ENCODE measurements around the gene SKI.

Gene SKI
- total RNA-seq, result 141 to 549 reads per million in 2 donors

DNA sequence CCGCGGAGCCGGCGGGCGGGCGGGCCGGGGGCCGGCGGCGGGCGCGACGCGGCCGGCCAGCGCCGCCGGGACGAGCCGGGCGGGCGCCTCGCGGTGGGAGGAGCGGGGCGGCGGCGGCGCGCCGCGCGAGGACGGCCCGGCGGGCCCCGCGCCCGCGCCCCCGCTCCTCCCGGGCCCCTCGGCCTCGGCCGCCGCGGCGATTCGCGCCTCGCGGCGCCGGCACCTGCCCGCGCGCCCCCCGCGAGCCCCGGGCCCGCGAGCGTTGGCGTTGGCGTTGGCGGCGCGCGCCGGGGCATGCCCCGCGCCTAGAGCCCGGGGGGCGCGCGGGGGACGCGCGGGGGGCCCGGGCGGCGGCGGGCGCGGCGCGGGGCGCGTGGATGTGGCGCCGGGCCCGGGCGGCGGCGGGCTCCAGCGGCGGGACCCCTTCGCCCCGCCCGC is at the start of gene SKI:
Gene SKI, plus strand, starts transcription at position 163 of the 438 bp plus-strand sequence. CDS start 448 bp downstream, outside the sequence.
- no peak for DNase-seq

DNA sequence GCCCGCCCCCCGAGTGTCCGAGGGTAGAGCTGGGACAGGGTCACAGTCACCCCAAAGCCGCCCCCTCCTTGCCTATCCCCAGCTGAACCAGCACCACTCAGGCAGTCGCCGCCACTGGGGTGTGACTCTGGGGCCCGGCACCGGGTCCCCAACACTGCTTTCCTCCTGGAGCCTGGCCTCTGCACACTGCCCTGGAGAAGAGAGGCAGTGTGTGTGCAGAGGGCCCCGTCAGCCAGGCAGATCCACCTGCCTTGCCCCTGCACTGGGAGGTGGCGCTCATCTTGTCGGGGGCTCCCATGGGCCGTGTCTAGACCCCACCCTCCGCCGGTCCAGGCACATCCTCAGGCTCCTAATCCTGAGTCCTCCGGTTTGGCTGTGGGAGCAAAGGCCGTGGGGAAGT is 49.2 kb upstream of the SKI start:
- no peak for DNase-seq

DNA sequence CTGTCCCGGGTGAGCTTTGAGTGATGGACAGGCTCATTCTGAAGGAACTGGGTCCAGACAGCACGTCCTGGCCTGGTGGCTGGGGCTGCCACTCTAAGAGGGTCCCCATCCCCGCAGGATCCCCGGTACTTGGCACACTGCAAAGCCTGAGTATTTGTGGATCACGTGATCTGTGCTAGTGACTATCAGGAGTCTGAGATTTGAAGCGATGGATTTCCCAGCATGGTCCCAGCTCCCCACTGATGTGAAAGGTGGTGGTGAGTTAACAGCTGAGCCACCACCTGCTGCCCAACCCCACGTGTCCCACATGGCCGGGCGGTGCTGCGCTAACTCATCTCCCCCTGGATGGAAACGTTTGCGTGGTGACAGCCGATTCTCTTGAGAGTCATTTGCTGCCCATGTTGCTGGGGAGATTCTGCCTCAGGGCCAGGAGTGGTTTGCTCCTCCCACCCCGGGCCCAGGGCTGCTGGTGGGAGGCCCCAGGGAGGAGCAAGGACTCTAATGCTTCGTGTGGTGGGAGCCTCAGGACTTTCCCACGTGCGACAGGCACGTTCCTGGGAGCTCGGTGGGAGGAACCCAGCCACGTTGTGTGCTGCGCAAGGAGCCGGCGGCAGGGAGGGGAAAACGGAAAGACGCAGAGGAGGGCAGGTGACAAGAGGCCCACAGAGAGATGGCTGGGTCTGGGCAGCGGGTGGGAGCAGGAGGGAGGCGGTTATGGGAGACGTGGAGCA is 48.7 kb upstream of the SKI start:
- no peak for DNase-seq

DNA sequence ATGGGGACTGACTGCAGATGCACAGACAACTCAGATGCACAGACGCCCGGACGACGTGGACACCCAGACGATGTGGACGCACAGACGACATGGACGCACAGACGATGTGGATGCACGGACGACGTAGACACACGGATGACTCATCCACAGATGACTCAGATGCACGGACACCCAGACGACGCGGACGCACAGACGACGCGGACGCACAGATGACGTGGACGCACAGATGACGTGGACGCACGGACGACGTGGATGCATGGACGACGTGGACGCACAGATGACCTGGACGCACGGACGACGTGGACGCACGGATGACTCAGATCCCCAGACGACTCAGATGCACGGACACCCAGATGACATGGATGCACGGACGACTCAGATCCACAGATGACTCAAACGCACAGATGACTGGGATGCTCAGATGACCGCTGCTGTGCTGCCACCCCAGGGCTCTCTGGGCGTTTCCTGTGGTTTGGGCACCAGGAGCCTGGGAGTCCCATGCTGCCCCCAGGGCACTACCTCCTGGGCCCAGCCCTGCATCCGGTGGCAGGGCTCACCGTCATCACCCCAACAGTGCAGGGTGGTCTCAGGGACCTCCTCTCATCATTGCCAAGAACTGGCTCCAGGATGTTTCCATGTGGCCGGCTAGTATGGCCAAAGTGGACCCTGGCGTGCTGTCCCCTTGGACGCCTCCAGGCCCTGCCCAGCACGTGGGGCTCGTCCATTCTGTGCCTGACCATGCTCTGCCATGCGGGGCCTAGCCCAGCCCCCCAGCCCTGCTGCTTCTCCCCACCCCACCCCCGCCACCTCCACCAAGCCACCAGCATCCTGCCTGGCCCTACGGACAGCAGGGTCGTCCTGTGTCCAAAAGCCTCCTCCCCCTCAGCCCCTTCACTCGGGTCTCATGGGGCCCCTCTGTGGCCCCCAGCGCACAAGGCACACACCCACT is 47.5 kb upstream of the SKI start:
- DNase-seq, result no peak

DNA sequence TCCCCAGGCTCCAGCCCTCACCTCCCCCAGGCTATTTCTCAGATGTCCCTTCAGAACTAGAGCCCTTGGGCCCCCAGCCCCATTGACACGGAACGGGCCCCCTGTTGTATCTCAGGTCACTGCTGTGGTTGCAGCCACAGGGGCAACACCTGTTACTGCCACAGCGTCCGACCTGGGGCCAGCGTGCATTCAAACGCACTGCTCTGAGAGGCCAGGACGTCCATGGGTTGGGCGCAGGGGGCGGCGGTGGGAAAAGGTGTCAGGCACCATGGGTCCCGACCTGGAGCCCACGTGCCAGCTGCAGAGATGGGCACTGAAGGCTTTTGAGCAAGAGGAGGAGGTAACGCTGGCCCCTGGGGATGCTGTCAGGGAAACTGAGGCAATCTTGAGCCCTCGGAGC is 46.8 kb upstream of the SKI start:
- DNase-seq, result no peak

DNA sequence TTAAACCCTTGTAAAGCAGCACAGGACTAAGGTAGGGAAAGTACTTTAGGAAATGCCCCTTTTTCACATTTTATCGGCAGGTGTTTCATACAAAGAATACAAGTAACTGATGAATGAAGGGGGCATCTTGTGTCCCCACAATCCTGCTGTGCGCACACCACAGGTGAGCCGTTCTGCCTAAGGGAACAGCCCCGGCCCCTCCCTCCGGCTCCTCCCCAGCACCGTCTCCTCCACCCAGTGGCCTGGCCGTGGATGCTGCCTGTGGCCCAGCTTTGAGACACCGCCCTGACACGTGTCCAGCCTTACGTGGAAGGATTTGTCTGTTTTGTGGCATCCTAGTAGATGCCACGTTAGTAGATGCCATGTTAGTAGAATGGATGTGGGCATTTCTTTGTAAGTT is 46.4 kb upstream of the SKI start:
- DNase-seq, result no peak

DNA sequence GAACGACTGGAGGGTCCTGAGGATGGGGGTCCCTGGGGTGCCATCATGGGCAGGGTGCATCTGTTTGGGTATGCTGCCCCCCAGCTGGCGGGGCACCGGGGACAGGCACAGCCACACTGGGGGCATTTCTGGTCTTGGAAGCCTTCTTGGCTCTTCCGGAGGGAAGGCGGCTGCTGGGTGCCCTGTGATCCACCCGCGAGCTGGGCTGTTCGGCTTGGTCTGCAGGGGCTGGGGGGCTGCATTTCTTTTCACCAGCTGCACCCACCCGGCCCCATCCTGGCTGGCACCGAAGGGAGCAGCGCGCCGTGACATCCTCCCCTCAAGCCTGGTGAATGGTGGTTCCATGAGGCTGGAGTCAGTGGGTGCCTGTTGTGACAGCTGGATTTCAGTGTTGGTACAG is 45.7 kb upstream of the SKI start:
- no peak for DNase-seq

DNA sequence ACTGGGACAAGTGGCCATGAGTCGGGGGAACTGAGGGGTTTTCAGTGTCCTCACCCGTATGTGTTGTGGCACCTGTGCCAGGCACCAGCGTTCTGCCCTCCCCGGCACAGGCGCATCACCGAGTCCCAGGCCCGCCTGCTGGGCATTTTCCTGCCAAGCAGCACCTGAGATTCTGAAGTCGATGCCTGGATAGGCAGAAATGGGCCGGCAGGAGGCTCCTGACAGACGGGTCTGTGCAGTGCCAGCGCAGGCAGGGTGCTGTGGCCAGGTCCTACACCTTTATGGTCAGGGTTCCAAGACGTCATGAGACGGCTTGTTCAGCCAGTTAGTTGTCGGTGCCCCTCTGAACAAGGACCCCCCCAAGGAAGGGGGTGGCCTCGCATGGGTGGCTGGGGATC is 44.2 kb upstream of the SKI start:
- DNase-seq, result no peak

DNA sequence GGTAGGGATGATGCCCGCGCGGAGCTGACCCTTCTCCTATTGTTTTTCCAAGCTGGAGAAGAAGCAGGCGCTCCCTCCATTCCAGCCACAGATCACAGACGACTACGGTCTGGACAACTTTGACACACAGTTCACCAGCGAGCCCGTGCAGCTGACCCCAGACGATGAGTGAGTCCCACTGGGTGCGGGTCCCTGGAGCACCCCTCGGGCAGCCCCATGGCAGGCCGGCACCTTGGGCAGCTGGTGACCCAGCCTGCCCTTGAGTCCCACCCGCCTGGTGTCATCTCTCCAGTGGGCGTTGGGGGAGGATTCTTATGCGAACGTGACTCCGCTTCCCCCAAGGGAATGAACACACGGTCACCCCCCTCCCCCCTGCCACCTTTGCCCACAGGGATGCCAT is 43.6 kb upstream of the SKI start:
- DNase-seq, result no peak

DNA sequence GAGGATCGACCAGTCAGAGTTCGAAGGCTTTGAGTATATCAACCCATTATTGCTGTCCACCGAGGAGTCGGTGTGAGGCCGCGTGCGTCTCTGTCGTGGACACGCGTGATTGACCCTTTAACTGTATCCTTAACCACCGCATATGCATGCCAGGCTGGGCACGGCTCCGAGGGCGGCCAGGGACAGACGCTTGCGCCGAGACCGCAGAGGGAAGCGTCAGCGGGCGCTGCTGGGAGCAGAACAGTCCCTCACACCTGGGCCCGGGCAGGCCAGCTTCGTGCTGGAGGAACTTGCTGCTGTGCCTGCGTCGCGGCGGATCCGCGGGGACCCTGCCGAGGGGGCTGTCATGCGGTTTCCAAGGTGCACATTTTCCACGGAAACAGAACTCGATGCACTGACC is 43.2 kb upstream of the SKI start:
- DNase-seq, result no peak

DNA sequence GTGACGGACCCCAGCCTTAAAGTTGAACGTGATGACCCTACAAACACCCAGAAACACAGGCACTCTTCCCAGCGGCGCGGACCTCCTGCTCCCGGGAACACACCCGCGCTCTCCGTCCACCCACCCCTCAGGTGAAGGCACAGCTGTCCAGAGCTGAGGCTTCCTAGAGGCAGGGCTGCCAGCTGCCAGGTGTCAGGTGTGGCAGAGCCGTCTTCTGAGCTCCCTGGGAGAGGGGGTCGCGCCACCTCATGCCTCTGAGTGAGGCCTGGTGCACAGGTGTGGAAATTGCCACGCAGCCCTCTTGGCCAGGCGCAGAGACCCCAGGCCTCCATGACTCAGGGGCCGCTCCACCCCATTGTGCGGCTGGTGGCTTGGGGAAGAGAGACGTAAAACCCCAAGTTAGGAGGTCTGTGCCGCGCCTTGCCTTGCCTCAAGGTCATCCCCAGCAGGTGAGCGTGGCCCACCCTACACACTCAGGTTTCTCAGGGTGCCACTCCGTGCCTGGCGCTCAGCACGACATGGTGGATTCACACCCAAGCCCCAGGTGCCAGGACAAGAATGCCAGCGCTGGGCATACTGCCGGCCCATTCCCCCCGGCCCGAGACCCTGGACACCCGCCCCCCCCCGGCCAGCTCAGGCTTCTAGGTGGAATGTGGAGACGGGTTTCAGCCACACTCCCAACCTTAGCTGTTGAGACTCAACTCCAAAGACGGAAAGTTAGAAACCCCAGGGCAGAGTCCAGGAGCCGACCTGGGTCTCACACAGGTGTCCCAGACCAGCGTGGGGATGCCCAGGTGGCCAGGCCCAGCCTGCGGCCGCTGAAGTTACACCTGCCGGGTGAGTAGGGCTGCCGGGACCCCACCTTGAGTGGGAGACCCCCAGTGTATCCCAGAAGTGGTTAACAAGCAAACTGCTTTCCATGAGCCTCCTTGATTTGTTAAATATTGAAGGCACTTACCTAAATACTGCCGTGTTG is 42.0 kb upstream of the SKI start:
- no peak for DNase-seq

DNA sequence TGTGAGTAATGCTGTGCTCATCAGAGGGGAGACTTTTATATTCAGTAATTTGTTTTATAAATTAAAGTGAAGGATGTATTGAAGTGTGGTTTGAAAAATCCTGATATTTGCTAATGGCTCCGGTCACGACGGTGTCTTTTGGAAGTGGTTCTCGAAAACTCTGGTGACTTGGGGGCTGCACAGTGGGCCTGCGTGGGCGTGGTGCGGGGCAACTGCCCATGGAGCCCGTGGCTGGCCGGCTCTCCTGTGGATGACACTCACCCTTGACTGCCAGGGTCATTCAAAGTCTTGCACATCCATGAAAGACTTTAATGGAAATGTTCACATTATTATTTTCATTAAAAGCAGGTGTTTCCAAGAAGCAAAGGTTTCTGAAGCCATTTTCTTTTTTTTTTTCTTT is 41.2 kb upstream of the SKI start:
- DNase-seq, result no peak

DNA sequence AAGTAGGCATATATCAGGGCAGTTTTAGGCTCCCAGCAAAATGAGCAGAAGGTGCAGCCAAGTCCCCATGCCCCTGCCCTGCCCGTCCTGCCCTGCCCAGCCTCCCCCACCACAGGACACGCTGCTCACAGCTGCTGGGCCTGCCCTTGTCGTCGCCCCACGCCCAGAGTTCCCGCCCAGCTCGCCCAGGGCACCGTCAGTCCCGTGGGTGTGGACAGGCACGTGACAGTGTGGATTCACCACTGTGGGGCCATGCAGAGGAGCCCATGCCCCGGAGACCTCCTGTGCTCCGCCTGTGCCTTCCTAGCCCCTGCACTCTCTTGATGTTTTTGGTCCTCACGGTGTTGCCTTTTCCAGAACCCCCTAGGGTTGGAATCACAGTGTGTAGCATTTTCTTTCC is 40.5 kb upstream of the SKI start:
- DNase-seq, result no peak

DNA sequence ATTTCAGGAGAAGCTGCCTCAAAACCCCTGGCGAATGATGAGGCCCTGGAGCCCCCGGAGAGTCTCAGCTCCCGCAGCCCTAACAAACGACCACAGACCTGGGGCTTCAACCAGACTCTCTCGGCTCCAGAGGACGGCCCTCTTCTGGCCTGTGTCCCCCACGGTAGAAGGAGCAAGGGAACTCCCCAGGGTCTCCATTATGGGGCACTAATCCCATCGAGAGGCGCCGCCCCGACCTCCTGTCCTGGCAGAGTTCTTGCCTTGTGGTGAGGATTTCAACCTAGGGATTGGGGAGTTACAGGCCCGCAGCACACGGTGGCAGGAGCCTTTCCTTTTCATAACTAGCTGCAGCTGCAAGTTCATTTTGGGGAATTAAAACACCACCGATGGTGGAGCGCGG is 39.8 kb upstream of the SKI start:
- DNase-seq, result no peak

DNA sequence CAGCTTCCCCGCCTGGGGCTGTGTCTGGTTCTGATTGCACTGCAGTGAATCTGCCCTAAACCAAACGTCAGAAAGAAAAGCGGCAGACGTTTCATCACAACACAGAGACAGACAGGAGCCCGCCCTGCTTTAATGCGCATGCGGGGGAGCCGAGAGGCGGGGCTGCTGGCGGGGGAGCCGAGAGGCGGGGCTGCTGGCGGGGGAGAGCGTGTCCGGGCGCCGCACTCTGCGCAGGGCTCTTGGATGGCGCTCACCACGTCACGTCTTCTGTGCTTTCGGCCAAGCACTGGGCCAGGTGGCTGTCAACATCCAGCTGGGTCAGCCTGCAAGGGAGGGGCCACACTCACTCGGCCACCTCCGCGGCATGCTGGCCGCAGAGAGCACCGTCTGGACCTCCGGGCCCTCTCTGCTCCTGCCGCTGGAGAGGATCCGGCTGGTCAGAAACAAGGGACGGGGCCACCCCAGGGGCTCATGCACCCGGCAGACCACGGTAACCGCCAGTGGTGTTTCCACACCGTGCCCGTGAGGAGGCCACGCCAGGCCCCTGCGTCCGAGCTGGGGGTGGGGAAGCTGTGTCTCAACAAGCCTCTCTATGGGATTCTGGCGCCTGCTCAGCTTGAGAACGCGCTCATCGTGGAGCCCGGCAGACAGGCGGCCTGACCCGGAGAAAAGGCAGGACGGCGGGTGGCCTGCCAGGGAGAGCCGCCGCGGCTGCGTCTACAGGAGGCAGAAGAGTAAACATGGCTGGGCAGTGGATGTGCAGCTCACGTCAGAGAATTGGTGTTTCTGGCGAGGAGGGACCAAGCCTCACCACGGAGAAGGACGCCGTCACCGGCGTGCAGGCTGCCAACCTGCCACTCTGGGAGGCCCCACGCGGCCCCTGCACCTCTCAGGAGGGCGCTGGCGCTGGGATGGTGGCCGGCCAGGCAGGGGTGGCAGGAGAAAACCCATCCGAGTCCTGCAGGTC is 38.4 kb upstream of the SKI start:
- peak; percentile 75 to 92 (median 84) for DNase-seq

DNA sequence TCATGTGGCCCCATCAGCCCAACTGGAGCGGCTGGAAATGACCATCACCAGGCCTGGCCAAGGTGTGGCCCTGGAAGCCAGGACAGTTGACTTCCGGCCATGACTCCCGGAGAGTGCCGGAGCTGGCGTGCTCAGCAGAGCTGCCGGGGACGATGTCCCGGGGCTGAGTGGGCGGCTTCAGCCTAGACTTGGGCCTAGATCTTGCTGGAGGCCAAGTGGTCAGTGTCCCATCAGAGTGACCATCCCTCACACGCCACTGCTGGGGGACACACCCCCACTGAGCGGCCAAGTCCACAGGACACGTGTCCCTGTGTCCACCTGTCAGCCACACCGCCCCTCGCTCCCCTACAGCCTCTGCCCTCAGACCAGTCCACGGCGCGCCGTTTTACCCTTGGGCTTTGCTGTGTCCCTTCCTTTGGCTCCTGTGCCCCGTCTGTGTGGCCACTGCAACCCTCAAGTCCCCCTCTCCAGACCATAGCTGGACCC is 37.6 kb upstream of the SKI start:
- no peak for DNase-seq

DNA sequence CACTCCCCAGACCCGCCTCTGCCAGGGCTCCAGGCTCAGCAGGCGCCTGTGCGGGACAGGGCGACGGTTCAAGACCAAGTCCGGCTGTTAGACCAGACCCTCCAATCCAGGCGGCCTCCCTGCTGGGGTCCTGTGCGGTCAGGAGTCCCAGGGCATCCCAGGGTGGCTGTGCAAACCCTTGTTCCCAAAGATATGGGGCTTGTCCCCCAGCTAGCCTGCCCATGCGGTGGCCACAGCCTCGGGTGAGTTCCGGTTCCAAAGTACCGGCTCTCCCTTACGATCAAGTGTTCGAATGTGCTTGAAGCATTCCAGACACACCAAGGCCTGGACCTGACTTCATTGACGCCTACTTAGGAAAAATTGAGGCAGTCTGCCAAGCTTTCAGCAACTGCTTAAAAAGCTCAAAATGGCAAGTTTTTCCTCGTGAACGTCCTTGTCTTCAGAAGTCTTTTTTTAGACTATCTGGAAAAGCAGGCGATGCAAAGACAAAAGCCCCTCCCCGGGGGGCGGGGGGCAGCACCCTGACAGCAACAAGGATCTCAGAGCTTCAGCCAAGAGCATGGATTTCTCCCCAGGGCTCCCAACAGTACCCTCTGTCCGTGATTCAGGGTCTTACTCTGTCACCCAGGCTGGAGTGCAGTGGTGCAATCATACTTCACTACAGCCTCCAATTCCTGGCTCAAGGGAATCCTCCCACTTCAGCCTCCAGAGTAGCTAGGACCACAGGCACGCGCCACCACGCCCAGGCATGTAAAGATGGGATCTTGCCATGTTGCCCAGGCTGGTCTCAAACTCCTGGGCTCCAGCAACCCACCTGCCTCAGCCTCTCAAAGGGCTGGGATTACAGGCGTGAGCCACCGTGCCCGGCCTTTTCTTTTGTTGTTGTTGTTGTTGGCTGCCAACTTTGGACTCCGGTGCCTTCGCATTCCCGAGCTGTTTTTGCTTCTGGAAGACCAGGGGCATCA is 35.8 kb upstream of the SKI start:
- DNase-seq, result no peak

DNA sequence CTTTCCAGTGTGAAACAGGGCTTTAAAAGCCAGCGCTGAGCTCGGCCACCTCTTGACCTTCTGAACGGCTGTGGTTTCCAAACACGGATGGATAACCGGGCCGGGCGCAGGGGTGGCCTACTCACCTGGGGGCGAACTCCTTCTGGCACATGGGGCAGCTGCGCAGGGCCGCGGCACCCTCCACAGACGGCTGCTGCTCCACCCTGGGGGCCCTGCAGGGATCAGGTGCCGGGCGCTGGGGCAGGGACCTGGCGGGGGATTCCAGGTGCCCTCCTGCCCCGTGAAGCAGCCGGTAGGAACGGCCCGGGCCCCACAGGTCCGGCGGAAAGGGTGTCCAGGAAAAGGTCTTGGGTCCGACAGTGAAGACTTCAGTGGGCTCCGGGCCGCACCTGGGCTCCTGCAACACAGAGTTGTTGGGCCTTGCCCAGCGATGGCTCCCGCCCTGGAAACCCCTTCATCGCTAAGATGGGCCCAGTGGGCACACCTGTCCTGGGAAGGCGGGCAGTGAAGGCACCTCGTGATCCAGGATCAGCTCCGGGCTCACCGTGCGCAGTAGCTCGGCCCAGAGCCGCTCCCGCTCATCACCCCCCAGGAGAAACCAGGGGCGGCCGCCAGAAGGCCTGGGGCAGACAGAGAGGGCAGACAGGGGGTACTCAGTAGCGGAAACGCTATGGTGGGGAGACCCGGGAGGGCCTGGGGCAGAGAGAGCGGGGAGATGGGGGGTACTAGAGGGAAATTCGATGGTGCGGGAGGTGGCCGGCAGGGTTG is 34.4 kb upstream of the SKI start:
- DNase-seq, result no peak

DNA sequence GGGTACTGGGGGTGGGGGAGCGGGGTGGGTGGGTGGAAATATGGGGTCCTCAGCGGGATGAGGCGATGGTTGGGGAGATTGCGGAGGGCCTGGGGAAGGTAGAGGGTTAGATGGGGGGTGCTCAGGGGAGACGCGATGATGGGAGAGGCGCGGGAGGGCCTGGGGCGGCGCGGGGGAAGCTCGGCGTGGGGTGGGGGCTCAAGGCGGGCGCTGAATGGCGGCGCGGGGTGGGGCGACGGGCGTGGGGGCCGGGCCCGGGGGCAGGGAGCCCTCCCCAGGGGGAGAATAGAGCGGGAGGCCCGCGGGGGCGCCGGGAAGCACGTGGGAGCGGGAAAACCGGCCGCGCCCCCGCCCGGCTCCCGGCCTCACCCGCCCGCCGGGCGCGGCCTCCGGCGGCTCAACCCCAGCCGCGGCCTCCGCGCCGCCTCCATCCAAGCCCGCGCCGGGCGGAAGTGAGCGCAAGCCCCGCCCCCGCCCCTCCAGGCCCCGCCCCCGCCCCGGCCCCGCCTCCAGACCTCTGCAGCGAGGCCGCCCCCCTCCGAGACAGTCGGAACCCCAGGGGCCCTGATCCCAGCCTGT is 33.7 kb upstream of the SKI start, which contains the start of gene FAAP20:
Gene FAAP20, minus strand, starts transcription at position 454 of the 579 bp plus-strand sequence. Its CDS starts 23 bp downstream, at position 431.
- peak in 3 of 5 experiments; percentile 55 to 67 (median 55) for DNase-seq

All from T-helper 2 cell (primary cell).